B cell (primary cell): ENCODE results near the gene BTG3. TPM values are rescaled to one million over a fixed set of nuclear protein-coding genes. Genes with fewer than 3 reads are reported as not detected.

Source experiments
- ATAC-seq: fragments of 200-7000 bp; cut with Tn5 transposase; one replicate; pipeline ENCODE4 v1.10.0; 2021; ENCODE audit warnings: low read depth, mild to moderate bottlenecking, moderate number of reproducible peaks, moderate library complexity
- CTCF ChIA-PET: fragments of 350-600 bp; sonication (Branson Sonifier 250); formaldehyde crosslinking; loops from one replicate; lab custom pipeline; 2021; ENCODE audit warnings: antibody characterized with exemption, inconsistent platforms; lab: Charles Lee
- POLR2A ChIA-PET: fragments of 350-600 bp; sonication (Branson Sonifier 250); formaldehyde crosslinking; loops from one replicate; lab custom pipeline; 2021; ENCODE audit warnings: antibody characterized with exemption; lab: Charles Lee
- DNase-seq: peaks from one replicate; pipeline ENCODE4 v3.0.0; 2013
- H2AFZ ChIP-seq: 2 replicates; pipeline ENCODE4 v1.6.1; 2012; ENCODE audit warnings: mild to moderate bottlenecking, low read depth, low read length; ENCODE audit not compliant: insufficient read depth, poor library complexity, severe bottlenecking
- H3K27ac ChIP-seq, 2 donors: 1 replicate in 1 of 2; 2 replicates in 1 of 2; pipeline ENCODE4 v1.5.1; 2012 to 2013; ENCODE audit warnings: low read length in 2 of 2, mild to moderate bottlenecking in 2 of 2, moderate library complexity in 1 of 2
- H3K27me3 ChIP-seq, 4 experiments: fragments of 200-600 bp in 1 of 4; sonication (generic) in 1 of 4; replicated peaks in 1 of 4; 1 replicate in 2 of 4; 2 replicates in 2 of 4; pipeline versions ENCODE4 v1.6.1 to v1.7.0; 2013 to 2016; ENCODE audit warnings: low read length in 3 of 4, mild to moderate bottlenecking in 2 of 4, mixed read lengths in 1 of 4, moderate library complexity in 1 of 4; ENCODE audit not compliant: insufficient read depth in 4 of 4, control insufficient read depth in 3 of 4; ENCODE audit errors: control extremely low read depth in 1 of 4
- H3K36me3 ChIP-seq, 2 experiments: replicated peaks in 1 of 2; 1 replicate in 1 of 2; 2 replicates in 1 of 2; pipeline versions ENCODE4 v1.6.1 to v1.7.1; 2013; ENCODE audit warnings: low read length in 1 of 2; ENCODE audit not compliant: insufficient read depth in 2 of 2, control insufficient read depth in 1 of 2; ENCODE audit errors: control extremely low read depth in 1 of 2, extremely low read depth in 1 of 2
- H3K4me1 ChIP-seq, 2 donors: fragments of 200-600 bp in 1 of 2; sonication (generic) in 1 of 2; 1 replicate in 1 of 2; 2 replicates in 1 of 2; pipeline versions ENCODE4 v1.5.1 to v1.6.1; 2013 to 2017; ENCODE audit warnings: low read length in 2 of 2; ENCODE audit not compliant: control insufficient read depth in 2 of 2, insufficient read depth in 2 of 2
- H3K4me2 ChIP-seq: replicated peaks from 2 replicates; pipeline ENCODE3; 2012; ENCODE audit warnings: mild to moderate bottlenecking, low read depth, low read length; ENCODE audit not compliant: poor library complexity, severe bottlenecking
- H3K4me3 ChIP-seq, 5 experiments: fragments of 200-600 bp in 1 of 5; sonication (generic) in 1 of 5; 1 replicate in 3 of 5; 2 replicates in 2 of 5; pipeline versions ENCODE4 v1.5.1 to v1.7.0; 2011 to 2016; ENCODE audit warnings: low read length in 4 of 5, mild to moderate bottlenecking in 4 of 5, low read depth in 2 of 5, control low read depth in 1 of 5, moderate library complexity in 1 of 5; ENCODE audit not compliant: insufficient read depth in 1 of 5; ENCODE audit errors: control extremely low read depth in 1 of 5, extremely low read depth in 1 of 5
- H3K79me2 ChIP-seq: fragments of 200-600 bp; sonication (generic); one replicate; pipeline ENCODE4 v1.6.0; 2016; ENCODE audit warnings: low read length; ENCODE audit not compliant: control insufficient read depth, insufficient read depth
- H3K9ac ChIP-seq: fragments of 200-600 bp; sonication (generic); 2 replicates; pipeline ENCODE4 v1.6.1; 2017; ENCODE audit warnings: mild to moderate bottlenecking, low read length, moderate library complexity
- H3K9me3 ChIP-seq, 3 donors: one replicate each; pipeline versions ENCODE4 v1.6.1 to v1.7.1; 2013; ENCODE audit warnings: low read length in 2 of 3; ENCODE audit not compliant: control insufficient read depth in 2 of 3, insufficient read depth in 1 of 3; ENCODE audit errors: control extremely low read depth in 1 of 3
- H4K20me1 ChIP-seq: 2 replicates; pipeline ENCODE4 v1.6.0; 2012; ENCODE audit warnings: mild to moderate bottlenecking, low read length; ENCODE audit not compliant: insufficient read depth, control insufficient read depth, poor library complexity, severe bottlenecking
- H3K27ac Mint-ChIP-seq: one replicate; pipeline ENCODE4 v1.8.0; 2021; ENCODE audit warnings: mixed read lengths
- H3K27me3 Mint-ChIP-seq: one replicate; pipeline ENCODE4 v1.8.0; 2021; ENCODE audit warnings: mixed read lengths
- H3K4me1 Mint-ChIP-seq: one replicate; pipeline ENCODE4 v1.8.0; 2021; ENCODE audit warnings: mixed read lengths
- H3K4me3 Mint-ChIP-seq: one replicate; pipeline ENCODE4 v1.8.0; 2021; ENCODE audit warnings: mixed read lengths
- H3K9me3 Mint-ChIP-seq: one replicate; pipeline ENCODE4 v1.8.0; 2022; ENCODE audit warnings: mixed read lengths; ENCODE audit not compliant: insufficient read depth
- CTCF ChIP-seq: fragments of 200-600 bp; IDR thresholded peaks from one replicate; pipeline ENCODE4 v1.8.0; 2022; ENCODE audit warnings: antibody characterized with exemption, mild to moderate bottlenecking
- EZH2 ChIP-seq: IDR thresholded peaks from 2 replicates; pipeline ENCODE4 v1.6.1; 2012; ENCODE audit warnings: borderline replicate concordance, low read depth, mild to moderate bottlenecking, moderate library complexity, low read length; ENCODE audit not compliant: insufficient read depth, poor library complexity, severe bottlenecking
- WGBS: methylation state at CpG from one replicate; pipeline ENCODE4 v1.1.5; 2013; ENCODE audit warnings: missing lambda C conversion rate; ENCODE audit not compliant: insufficient coverage; 5-methylcytosine and 5-hydroxymethylcytosine counted together
- intact Hi-C: fragments of 100-400 bp; cut with micrococcal nuclease; formaldehyde crosslinking; loops from one replicate; pipeline ENCODE4 v1.10.0; 2022
- polyA plus RNA-seq: library from polyadenylated mRNA; depleted of rRNA; stranded (reverse); fragments of >200 nt; gene quantifications from 2 replicates; pipeline ENCODE4 v1.2.3, GENCODE V29; 2012
- total RNA-seq, 2 donors: library from RNA; stranded (reverse); fragments of 120-200 nt in 1 of 2; gene quantifications; 1 replicate in 1 of 2; 2 replicates in 1 of 2; pipeline versions ENCODE4 v1.2.3 to v1.2.4, GENCODE V29; 2013 to 2022

Gene BTG3
- total and polyA plus RNA-seq, 2 donors (not counting 1 experiment from before 2014, with no cell fraction given): 11.8 to 14.9 TPM

GRCh38 chr21:17550671-17551308, 61.9 kb downstream of the BTG3 start:
- intact Hi-C loops: no loop called here
- 80% methylated on average over 1 of the region's 5 CpGs for WGBS

GRCh38 chr21:17548262-17548661, 64.4 kb downstream of the BTG3 start:
- 91% methylated on average over 7 of the region's 7 CpGs for WGBS
- TF ChIP-seq CTCF (no peak), EZH2 (no peak)
- Histone ChIP-seq H3K4me1 (no peaks in the 10 kb centered on the region), H3K79me2 (no peaks in the 10 kb centered on the region), H2AFZ (no peak overlapping the region), H3K27me3 (no peaks in the 10 kb centered on the region), H3K9ac (no peak overlapping the region), H3K27ac (no peak overlapping the region), H3K4me3 (no peak overlapping the region), H3K4me2 (no peak overlapping the region), H3K9me3 (no peaks in the 10 kb centered on the region), H4K20me1 (no peaks in the 10 kb centered on the region), H3K36me3 (no peaks in the 10 kb centered on the region)
- intact Hi-C loops: no loop called here
- Mint-ChIP-seq H3K27me3 (peaks cover 9% of the 10 kb centered on the region), H3K4me3 (no peak overlapping the region), H3K27ac (no peak overlapping the region), H3K9me3 (no peaks in the 10 kb centered on the region), H3K4me1 (no peaks in the 10 kb centered on the region)
- DNase-seq (no peak), ATAC-seq (no peak)
- POLR2A ChIA-PET: no interaction called here
- CTCF ChIA-PET: no interaction called here

More at GRCh38 chr21:17550671-17551308, 61.9 kb downstream of the BTG3 start:
- Histone ChIP-seq H3K4me2 (no peak overlapping the region), H3K79me2 (no peaks in the 10 kb centered on the region), H3K4me3 (no peak overlapping the region), H3K27ac (no peak overlapping the region), H3K4me1 (no peaks in the 10 kb centered on the region), H3K36me3 (no peaks in the 10 kb centered on the region), H3K27me3 (no peaks in the 10 kb centered on the region), H2AFZ (no peak overlapping the region), H4K20me1 (no peaks in the 10 kb centered on the region), H3K9ac (no peak overlapping the region), H3K9me3 (no peaks in the 10 kb centered on the region)
- no peak overlapping the region for H3K27ac Mint-ChIP-seq
- CTCF ChIA-PET: no interaction called here
- peaks cover 19% of the 10 kb centered on the region for H3K27me3 Mint-ChIP-seq
- no peaks in the 10 kb centered on the region for H3K9me3 Mint-ChIP-seq
- no peak for ATAC-seq
- TF ChIP-seq EZH2 (no peak), CTCF (no peak)
- POLR2A ChIA-PET: no interaction called here
- no peaks in the 10 kb centered on the region for H3K4me1 Mint-ChIP-seq
- no peak for DNase-seq
- no peak overlapping the region for H3K4me3 Mint-ChIP-seq
